Measurements from ENCODE around the gene DNAJC5G.

Gene DNAJC5G

GRCh38 chr2:27285481-27285880 is 10.2 kb downstream of the DNAJC5G start:
- no peak for TF ChIP-seq CTCF (IDR thresholded peaks at IDR 0.05; ENCODE audit: poor library complexity, severe bottlenecking)
- ATAC-seq (ENCODE audit: low read depth) = no peak
- no peak overlapping the region for H3K27ac ChIP-seq (ENCODE audit: poor library complexity, severe bottlenecking)
- peaks cover 6% of the 10 kb centered on the region for H3K27me3 ChIP-seq (ENCODE audit: insufficient read depth, poor library complexity, severe bottlenecking)
- no peaks in the 10 kb centered on the region for H3K4me1 ChIP-seq (ENCODE audit: insufficient read depth, poor library complexity, severe bottlenecking)
- no peak overlapping the region for H3K4me3 ChIP-seq (ENCODE audit: severe bottlenecking)
- no peaks in the 10 kb centered on the region for H3K36me3 ChIP-seq (ENCODE audit: low read depth)
- DNase-seq (ENCODE audit: low spot score) = no peak
- no peaks in the 10 kb centered on the region for H3K9me3 ChIP-seq (ENCODE audit: severe bottlenecking)

- Histone ChIP-seq H3K4me1 (ENCODE audit: insufficient read depth, poor library complexity, severe bottlenecking) (peaks cover 9% of the 10 kb centered on the region), H3K4me3 (ENCODE audit: severe bottlenecking) (no peak overlapping the region), H3K9me3 (ENCODE audit: severe bottlenecking) (no peaks in the 10 kb centered on the region), H3K27ac (ENCODE audit: poor library complexity, severe bottlenecking) (no peak overlapping the region), H3K36me3 (ENCODE audit: low read depth) (no peaks in the 10 kb centered on the region), H3K27me3 (ENCODE audit: insufficient read depth, poor library complexity, severe bottlenecking) (no peaks in the 10 kb centered on the region)
- DNase-seq (ENCODE audit: low spot score) = no peak
- ATAC-seq (ENCODE audit: low read depth) = no peak
- no peak for TF ChIP-seq CTCF (IDR thresholded peaks at IDR 0.05; ENCODE audit: poor library complexity, severe bottlenecking)
These were observed 13.4 kb downstream of the DNAJC5G start for GRCh38 chr2:27288610-27289009.

GRCh38 chr2:27290549-27290948 is 15.3 kb downstream of the DNAJC5G start:
- no peaks in the 10 kb centered on the region for H3K36me3 ChIP-seq (ENCODE audit: low read depth)
- TF ChIP-seq CTCF (IDR thresholded peaks at IDR 0.05; ENCODE audit: poor library complexity, severe bottlenecking) = no peak
- H3K9me3 ChIP-seq (ENCODE audit: severe bottlenecking) = no peaks in the 10 kb centered on the region
- peaks cover 12% of the 10 kb centered on the region for H3K4me1 ChIP-seq (ENCODE audit: insufficient read depth, poor library complexity, severe bottlenecking)
- H3K27me3 ChIP-seq (ENCODE audit: insufficient read depth, poor library complexity, severe bottlenecking) = no peaks in the 10 kb centered on the region
- ATAC-seq (ENCODE audit: low read depth) (no peak), DNase-seq (ENCODE audit: low spot score) (no peak)
- H3K27ac ChIP-seq (ENCODE audit: poor library complexity, severe bottlenecking) = no peak overlapping the region
- no peak overlapping the region for H3K4me3 ChIP-seq (ENCODE audit: severe bottlenecking)

- ATAC-seq (ENCODE audit: low read depth) (no peak), DNase-seq (ENCODE audit: low spot score) (no peak)
- H3K4me3 ChIP-seq (ENCODE audit: severe bottlenecking) = no peak overlapping the region
- peaks cover 12% of the 10 kb centered on the region for H3K4me1 ChIP-seq (ENCODE audit: insufficient read depth, poor library complexity, severe bottlenecking)
- no peaks in the 10 kb centered on the region for H3K36me3 ChIP-seq (ENCODE audit: low read depth)
- no peaks in the 10 kb centered on the region for H3K9me3 ChIP-seq (ENCODE audit: severe bottlenecking)
- TF ChIP-seq CTCF (IDR thresholded peaks at IDR 0.05; ENCODE audit: poor library complexity, severe bottlenecking) = no peak
- no peaks in the 10 kb centered on the region for H3K27me3 ChIP-seq (ENCODE audit: insufficient read depth, poor library complexity, severe bottlenecking)
- H3K27ac ChIP-seq (ENCODE audit: poor library complexity, severe bottlenecking) = no peak overlapping the region
These were observed 16.6 kb downstream of the DNAJC5G start for GRCh38 chr2:27291865-27292264.

GRCh38 chr2:27294928-27295327 is 19.7 kb downstream of the DNAJC5G start:
- H3K9me3 ChIP-seq (ENCODE audit: severe bottlenecking) = no peaks in the 10 kb centered on the region
- H3K27me3 ChIP-seq (ENCODE audit: insufficient read depth, poor library complexity, severe bottlenecking) = no peaks in the 10 kb centered on the region
- ATAC-seq (ENCODE audit: low read depth) = no peak
- H3K27ac ChIP-seq (ENCODE audit: poor library complexity, severe bottlenecking) = no peak overlapping the region
- no peak for TF ChIP-seq CTCF (IDR thresholded peaks at IDR 0.05; ENCODE audit: poor library complexity, severe bottlenecking)
- no peaks in the 10 kb centered on the region for H3K36me3 ChIP-seq (ENCODE audit: low read depth)
- no peak overlapping the region for H3K4me3 ChIP-seq (ENCODE audit: severe bottlenecking)
- no peak for DNase-seq (ENCODE audit: low spot score)
- peaks cover 12% of the 10 kb centered on the region for H3K4me1 ChIP-seq (ENCODE audit: insufficient read depth, poor library complexity, severe bottlenecking)
